Right forelimb (tissue), 1 donor: Measurements from ENCODE around the gene SSBP2.
"Not testable (repeated sequence)": the region's sequence is repeated elsewhere in the genome, so short reads cannot be mapped to it uniquely, and the experiment has no call there.

Experiments used
- DNase-seq: peaks from one replicate; pipeline ENCODE4 v3.0.0-alpha.2; 2018

The SSBP2 gene

DNA sequence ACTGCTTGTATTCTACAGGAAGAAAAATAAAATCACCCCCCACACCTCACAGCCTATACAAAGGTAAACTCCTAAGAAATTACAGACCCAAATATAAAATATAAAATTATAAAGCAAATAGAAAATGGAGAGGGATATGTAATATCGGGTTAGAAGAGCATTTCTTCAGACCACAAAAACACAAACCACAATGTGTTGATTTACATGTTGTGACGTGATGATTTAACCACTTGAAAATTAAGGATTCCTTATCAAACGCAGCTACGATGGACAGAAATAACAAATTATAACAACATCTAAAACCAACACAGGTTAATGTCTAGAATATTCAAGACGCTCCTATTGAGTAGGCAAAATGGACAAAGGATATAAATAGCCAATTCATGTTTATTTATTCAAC is 26.3 kb downstream of the SSBP2 start:
- no peak for DNase-seq

DNA sequence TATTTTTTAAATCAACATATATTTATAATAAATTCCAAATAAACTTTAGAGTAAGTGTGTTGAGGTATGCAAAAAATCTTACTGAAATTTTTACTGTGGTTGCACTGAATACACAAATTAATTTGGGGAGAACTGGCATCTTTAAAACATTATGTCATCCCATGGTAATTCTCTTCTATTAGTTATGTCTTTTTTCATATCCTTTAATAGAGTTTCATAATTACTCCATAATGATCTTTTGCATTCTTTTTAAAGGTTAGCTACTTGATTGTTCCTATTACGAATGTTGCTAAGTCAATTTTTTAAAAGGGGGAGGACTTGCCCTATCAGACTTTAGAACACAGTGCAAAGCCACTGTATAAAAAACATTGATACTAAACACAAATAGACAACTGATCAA is 26.8 kb downstream of the SSBP2 start:
- no peak for DNase-seq

DNA sequence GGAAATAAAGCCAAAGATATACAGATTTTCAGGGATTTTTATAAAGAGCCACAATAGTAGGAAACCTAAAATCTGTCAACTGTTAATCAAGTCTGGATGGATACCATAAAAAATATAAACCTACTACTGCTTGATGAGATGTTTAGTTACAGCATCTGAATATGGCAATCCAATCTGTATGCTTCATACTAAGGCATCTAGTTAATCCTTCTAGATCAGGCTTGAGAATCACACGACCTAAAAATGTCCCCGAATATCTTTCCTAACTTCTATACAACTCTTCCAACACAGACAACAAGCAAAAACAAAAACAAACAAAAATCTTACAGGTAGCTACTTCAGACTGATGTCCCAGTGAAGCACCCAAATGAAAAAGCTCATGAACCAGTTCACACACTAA is 29.8 kb downstream of the SSBP2 start:
- DNase-seq, result no peak

DNA sequence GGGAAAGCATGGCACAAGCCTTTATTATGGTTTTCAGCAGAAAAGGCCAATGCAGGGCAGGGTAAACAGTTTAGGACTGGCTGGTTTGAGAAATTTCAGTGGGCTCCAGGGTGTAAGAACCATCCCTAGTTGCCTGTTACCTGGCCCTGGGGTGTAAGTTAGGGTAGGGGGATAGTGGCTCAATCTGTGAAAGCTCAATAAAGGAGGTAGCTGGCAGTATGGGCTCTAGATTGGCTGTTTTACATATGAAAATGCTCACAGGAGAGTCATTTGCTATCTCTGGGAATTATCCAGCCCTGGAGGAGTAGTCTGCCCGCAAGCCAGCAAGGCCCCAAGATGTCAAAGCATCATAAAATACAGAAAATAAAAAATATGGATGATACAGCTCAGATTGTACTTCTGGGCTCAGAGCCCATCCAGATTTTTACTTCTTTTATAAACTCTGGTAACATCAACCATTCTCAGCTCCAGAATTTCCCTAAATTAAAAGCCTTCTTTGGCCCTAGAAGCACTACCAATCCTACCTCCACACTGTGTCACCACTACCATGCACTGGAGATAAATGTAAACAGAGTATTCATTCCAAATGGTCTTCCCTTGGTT is 31.1 kb downstream of the SSBP2 start:
- no peak for DNase-seq

DNA sequence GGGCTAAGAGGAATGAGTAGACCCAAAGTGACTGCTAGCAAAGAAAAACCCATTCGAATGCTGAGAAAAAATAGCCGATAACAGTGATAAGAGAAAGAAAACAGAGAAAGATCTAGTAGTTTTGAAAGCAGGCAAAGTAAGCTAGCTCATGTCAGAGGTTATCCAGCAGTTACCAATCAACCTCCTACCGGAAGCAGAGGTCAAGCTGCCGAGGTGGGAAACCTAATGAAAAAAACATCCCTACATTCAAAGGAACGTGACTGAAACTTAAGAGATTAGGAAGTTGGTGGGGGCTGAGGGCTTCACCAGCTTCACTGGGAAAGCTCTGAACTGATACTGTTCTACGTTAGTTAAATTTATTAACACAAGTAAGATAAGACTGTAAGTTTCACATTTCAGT is 32.6 kb downstream of the SSBP2 start:
- DNase-seq, result no peak

DNA sequence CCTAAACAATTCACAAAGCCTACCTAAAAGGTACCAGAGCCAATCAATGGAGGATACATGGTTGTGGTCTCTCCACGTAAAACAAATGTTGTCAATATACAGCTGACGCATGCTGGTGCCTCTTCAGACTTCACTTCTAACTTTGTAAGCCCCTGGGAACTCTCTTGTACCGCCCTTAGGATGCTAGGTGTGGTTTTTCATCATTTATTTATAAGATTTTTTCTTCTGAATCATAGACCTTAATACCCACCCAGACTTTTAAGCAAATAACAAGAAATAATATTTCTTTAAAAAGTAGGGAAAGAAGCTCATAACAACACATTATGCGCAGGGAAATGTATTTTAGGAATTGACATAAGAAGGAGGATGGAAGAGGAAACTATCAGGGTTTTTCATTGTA is 33.0 kb downstream of the SSBP2 start:
- DNase-seq, result no peak

DNA sequence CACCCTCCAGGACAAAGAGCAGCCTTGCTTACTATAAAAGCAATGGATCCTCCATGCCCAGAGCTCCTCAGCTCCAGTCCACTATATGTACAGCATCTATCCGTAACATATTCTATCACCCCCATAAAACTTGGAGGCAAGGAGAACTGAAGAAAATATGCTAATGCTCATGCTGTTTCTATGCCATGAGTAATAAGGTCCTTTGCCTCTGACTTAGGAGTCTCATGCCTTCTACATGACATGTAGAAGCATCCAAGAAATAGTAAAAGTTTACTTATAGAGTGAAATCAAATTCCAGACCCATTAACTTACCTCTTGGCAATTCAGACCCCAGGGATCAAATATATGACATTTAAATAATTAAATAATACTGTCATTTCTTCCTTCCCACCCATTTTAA is 33.7 kb downstream of the SSBP2 start:
- DNase-seq, result no peak

DNA sequence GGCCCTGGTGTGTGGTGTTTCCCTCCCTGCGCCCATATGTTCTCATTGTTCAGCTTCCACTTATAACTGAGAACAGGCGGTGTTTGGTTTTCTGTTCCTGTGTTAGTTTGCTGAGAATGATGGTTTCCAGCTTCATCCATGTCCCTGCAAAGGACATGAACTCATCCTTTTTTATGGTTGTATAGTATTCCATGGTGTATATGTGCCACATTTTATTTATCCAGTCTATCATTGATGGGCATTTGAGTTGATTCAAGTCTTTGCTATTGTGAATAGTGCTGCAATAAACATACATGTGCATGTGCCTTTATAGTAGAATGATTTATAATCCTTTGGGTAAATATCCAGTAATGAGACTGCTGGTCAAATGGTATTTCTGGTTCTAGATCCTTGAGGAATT is 36.8 kb downstream of the SSBP2 start:
- DNase-seq, result not testable (repeated sequence)

DNA sequence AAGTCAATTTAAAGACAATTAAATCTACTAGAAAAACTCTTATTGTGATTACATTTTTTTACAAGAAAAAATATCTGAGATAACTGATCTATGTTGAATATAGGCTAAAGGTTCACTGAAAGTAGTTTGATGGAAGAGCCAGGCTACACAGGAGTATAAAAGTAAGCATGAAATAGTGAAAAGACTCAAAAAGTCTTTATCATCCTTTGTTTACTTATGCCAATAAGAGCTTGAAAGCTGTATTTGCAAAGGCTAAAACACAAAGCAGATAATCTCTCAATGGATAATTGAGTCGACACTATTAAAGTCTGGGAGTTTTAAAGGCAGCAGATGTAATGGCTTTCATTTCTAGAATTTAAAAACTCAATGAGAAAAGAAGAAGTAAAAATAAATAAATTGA is 42.0 kb downstream of the SSBP2 start:
- DNase-seq, result no peak

DNA sequence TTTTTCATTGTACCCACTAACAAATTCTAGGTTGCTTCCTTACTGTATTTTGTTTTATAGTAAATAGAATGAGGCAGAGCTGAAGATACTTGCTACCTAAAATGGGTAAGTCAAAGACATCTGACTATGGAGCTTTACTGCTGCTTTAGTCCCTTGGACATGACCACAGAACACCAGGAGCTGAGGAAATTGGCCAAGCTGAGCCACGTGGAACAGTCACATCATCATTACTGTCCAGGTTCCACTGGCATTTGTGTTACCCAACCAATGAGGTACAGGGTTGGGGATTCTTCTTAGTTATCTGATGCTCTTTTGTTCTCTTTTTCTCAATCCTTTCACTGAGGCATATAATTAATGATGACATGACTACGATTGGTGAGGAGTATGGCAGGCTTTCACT is 47.1 kb downstream of the SSBP2 start:
- no peak for DNase-seq

DNA sequence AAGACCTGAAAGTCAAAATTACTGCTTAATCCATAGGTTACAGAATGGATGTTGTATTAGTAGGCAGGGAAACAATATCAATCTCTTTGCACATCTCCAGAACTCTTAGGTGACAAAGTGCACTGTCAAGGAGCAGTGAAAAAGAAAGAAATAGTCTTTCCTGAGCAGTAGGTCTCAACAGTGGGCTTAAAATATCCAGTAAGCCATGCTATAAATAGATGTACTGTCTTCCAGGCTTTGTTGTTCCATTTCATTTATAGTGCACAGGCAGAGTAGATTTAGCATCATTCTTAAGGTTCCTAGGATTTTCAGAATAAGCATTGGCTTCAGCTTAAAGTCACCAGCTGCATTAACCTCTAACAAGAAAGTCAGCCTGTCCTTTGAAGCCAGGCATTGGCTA is 50.7 kb downstream of the SSBP2 start:
- no peak for DNase-seq

DNA sequence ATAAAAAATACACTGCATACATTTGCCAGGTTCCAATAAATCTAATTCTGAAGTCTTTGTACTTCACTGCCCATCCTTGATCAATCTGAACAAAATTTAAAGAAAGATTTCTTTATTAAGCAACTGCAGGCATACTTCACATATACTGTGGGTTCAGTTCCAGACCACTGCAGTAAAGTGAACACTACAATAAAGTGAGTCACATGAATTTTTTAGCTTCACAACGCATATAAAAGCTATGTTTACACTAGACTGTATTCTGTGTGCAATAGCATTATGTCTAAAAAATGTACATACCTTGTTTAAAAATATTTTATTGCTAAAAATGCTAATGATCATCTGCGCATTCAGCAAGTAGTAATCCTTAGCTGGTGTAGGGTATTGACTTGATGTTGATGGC is 52.1 kb downstream of the SSBP2 start:
- no peak for DNase-seq

DNA sequence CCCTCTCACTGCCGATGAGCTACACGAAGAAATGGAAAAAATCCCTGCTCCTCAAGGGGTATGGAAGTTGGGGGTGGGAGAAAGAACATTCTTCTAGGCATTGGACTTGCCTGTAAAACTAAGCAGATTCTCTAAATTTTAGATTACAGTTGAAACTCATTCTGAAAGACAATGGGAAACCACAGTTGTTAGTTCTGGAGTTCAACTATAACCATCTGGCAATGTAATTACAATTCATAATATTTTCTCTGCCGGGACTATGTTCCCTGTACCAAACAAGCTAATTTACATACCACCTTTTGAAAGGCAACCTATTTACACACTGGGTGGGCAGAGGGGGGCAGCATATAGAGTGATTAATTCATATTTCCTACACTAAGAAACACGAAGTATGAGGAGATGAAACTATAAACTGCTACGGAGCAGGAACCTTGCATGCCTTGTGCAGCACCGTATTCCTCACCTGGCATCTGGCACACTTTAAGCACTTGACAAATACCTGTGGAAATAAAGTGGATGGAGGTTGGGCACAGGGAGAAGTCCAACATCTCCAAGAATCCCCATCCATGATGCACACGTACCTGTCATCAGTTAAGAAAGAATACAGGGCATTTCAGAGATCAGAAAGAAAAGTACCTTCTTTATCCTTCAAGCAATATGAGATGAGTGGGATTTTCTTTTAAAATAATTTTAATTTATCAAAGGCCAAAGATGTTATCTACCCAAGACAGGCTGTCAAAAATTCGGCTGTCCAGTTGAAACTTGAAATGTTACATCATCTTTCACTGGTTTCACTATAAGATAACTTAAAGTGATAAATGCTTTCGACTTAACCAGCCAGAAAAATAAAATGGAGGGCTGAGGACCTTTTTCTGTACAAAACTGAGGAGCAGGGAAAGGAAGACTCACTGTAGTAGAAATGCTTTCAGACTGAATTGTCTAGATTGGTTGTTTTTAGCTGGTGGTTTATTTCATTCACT is 54.2 kb downstream of the SSBP2 start:
- no peak for DNase-seq

DNA sequence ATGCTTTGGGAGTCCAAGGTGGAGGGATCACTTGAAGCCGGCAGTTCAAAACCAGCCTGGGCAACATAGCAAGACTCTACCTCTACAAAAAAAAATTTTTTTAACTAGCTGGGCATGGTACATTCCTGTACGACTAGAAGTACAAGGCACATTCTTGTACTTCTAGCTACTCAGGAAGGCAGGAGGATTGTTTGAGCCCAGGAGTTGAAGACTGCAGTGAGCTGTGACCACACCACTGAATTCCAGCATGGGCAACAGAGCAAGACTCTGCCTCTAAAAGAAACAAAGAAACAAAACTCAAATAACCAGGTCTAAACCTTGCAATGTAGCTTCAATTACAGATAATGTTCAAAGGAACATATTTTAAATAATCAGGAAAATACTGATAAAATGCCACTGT is 56.2 kb downstream of the SSBP2 start:
- no peak for DNase-seq

DNA sequence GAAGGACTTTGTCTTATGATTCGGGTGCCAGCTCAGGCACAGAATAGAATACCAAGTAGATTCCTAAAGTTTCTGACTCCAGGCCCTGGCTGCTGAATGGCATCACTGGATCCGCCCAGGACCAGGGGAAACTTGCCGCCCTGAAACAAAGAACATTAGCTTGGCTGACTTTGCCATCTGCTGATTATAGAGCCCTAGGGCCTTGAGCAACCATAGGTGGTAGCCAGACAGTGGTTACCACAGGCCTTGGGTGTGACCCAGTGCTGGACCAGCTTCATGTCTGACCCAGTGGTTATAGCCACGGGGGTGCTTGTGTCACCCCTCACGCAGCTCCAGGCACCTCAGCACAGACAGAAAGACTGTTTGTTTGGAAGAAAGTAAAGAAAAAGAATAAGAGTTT is 62.7 kb downstream of the SSBP2 start:
- DNase-seq, result no peak

DNA sequence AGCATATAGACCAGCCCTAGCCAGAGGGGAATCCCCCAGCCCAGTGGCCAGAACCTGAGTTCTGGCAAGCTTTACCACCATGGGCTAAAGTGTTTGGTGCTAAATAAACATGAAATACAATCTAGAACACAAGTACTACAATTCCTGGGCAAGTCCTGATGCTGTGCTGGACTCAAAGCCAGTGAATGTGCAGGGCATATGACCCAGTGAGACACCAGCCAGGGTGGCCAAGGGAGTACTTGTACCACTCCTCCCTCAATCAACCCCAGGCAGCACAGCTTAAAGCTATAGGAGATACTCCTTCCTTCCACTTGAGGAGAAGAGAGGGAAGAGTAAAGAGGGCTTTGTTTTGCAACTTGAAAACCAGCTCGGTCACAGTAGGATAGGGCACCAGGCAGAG is 63.6 kb downstream of the SSBP2 start:
- DNase-seq, result no peak

DNA sequence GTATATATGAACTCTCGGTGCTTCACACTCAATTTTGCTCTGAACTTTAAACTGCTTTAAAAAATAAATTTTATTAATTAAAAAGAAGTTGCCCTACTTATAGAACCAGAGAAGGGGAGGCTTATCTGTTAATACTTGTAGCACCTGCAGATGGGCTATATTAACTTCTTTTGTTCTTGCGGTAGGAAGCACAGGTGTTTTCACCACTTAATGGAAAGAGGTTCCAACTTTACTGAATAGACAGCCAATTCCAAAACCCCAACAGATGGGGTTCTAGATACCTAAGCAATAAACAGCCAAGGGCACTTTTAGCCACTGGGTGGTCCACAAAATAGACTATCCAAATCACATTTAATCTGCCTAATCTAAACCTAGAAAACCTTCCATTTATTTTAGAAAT is 65.4 kb downstream of the SSBP2 start:
- DNase-seq, result no peak

DNA sequence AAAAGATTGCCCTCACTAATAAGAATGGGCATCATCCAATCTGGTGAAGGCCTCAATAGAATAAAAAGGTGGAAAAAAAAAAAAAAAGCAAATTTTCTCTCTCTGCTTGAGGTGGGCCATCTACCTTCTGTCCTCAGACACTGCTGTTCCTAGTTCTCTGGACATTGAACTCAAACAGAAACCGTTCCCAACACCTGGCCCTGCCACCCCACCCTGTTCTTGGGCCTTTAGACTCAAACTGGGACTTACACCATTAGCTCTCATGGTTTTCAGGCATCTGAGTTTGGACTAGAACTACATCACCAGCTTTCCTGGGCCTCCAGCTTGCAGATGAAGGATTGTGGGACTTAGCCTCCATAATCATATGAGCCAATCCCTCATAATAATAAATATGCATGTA is 71.0 kb downstream of the SSBP2 start:
- no peak for DNase-seq

DNA sequence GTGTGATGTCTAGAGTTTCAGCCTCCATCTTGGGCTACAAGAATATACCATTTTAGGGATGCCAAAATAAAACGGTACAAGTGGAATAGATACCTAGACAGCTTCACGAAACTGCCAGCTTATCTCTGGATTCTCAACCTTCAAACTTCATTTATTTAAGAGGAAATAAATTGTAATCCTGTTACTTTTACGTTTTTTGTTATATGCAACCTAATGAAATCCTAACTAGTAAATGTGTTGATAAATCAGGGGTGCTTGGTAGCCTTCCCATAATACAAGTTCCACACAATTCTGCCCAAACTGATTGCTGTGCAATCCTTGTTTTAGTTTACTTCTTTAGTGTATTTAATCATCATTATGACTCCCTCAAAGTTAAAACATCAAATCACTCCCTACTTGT is 75.5 kb downstream of the SSBP2 start:
- no peak for DNase-seq

DNA sequence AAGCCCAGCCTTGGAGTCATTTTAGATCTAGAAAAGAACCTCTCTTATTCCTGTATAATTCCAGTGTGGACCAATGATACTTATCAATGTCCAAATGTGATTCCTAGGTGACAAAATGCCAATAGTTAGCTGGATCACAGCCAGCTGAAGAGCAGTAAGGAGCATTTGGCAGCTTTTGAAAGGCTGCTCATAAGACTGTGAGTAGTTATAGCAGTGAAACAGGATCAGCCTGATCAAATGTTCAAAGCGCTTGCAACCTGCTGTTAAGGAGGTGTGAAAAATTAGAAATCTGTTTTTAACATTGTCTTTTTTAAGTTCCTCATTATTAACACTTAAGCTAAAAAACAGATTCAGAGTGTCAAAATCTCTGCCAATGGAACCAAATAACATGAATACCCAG is 85.1 kb downstream of the SSBP2 start:
- DNase-seq, result no peak

DNA sequence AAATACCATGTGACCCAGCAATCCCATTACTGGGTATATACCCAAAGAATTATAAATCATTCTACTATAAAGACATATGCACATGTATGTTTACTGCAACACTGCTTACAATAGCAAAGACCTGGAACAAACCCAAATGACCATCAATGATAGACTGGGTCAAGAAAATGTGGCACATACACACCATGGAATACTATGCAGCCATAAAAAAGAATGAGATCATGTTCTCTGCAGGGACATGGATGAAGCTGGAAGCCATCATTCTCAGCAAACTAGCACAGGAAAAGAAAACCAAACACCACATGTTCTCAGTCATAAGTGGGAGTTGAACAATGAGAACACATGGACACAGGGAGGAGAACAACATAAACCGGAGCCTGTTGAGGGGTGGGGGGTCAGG is 90.3 kb downstream of the SSBP2 start:
- DNase-seq, result not testable (repeated sequence)

DNA sequence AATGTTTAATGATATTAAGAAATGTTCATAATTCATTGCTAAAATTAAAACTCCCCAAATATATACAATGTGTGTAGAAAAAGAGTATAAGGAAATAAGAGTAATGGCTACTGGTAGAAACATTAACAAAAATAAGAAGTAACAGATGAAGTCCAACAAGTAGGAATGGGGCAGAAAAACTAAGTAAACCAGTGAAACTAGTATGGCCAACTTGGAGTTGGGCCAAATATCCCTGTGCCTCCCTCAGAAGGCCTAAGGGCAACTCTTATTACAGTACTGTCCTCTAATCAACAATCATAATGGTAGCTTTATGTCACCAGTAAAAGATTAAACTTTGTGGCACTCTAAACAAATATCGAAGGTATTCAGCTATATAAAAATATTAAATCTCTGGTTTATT is 93.5 kb downstream of the SSBP2 start:
- no peak for DNase-seq

DNA sequence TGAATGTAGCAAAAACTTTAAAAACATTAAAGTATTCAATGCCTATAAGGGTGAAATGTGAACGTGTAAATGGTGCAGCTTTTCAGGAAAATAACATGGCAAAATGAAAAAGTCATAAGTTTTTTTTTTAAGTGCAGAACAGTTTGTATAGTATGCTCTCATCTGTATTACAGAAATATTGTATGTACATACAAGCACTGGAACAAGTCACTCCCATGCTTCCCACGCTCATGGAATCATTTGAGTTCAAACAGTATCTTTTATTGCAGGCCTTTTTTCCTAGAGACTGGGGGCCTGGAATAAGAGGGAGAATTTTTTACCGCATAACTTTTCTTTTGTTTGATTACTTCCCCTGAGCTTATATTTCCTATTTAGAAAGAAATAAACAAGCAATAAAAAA is 94.1 kb downstream of the SSBP2 start:
- DNase-seq, result no peak

DNA sequence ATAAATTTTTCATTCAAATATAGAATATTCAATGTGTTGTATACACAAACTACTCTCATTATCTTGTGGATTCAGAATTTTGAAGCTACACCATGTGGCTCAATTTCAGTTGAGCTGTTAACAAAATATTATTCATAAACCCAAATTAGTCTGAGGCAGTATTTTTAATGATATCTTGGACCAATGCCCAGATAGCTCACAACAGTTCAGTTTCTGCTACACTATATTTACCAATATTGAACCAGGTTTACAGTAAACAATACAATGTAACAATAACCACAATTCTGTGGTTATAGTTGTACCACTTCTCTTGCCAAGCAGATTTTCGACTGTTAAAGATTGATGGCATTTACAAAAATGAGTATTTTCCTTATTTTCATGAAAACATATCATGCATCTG is 99.9 kb downstream of the SSBP2 start:
- no peak for DNase-seq
